Heart left ventricle (tissue), 13 donors: ENCODE results near the gene RYR3.

Source experiments
- POLR2A ChIP-seq, 2 donors: fragments of 450-650 bp; IDR thresholded peaks; one replicate each; pipeline ENCODE4 v1.6.1; 2017; ENCODE audit warnings: antibody characterized with exemption in 2 of 2, mild to moderate bottlenecking in 2 of 2, moderate library complexity in 2 of 2
- TF ChIP-seq, protein P1 (sequence below), 12 donors: fragments of 200-600 bp; sonication (generic) in 4 of 12; IDR thresholded peaks; one replicate each; pipeline versions ENCODE4 v1.5.0 to v1.8.0; 2018 to 2022; ENCODE audit warnings: antibody characterized with exemption in 12 of 12, mild to moderate bottlenecking in 5 of 12
- donor health status: ischemic (EF 13 %, LVEDD 7.1; RV severe dilation, severe dysfunction).
- donor health status: DM: no; HTN: yes; CAD: no.
- donor health status: DM: no; HTN: no; CAD: no.
- donor health status: ischemic (EF 25% LVEDD 6.9; RV normal size, moderate dysfunction).
- donor health status: ischemic (EF 25% LVEDD 5.7; RV mildly dilated, moderate dysfunction).
- donor health status: ischemic (EF 35%, LVEDD 5.7; RV mildly dilated, moderate dysfunction).
- donor health status: nonischemic (EF 11% LVEDD 7.7; RV severe dilation, severe dysfunction).
- donor health status: DM: yes; HTN: yes; CAD: no.
- donor health status: PGD.
- donor health status: ischemic (EF 29% LVEDD 5.4; RV normal size, mild dysfunction).
- donor health status: nonischemic (EF 23%, LVEDD 6.1; RV moderate dilation, normal function).

DNA sequence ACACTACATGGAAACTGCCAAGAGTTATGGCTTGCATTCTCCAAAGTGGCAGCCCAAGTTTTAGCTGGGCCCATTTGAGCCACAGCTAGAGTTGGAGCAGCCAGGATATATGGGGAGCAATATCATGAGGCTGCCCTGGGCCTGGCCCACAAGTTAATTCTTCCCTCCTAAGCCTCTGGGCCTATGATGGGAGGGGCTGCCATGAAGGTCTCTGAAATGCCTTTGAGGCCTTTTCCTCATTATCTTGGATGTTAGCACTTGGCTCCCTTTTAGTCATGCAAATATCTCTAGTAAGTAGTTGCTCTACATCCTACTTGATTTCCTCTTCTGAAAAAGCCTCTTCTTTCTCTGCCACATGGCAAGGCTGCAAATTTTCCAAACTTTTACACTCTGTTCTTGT lies 400.0 kb downstream of the RYR3 start:
- no peak for TF ChIP-seq POLR2A (IDR thresholded peaks at IDR 0.05)
- TF ChIP-seq, protein P1, sequence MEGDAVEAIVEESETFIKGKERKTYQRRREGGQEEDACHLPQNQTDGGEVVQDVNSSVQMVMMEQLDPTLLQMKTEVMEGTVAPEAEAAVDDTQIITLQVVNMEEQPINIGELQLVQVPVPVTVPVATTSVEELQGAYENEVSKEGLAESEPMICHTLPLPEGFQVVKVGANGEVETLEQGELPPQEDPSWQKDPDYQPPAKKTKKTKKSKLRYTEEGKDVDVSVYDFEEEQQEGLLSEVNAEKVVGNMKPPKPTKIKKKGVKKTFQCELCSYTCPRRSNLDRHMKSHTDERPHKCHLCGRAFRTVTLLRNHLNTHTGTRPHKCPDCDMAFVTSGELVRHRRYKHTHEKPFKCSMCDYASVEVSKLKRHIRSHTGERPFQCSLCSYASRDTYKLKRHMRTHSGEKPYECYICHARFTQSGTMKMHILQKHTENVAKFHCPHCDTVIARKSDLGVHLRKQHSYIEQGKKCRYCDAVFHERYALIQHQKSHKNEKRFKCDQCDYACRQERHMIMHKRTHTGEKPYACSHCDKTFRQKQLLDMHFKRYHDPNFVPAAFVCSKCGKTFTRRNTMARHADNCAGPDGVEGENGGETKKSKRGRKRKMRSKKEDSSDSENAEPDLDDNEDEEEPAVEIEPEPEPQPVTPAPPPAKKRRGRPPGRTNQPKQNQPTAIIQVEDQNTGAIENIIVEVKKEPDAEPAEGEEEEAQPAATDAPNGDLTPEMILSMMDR (IDR thresholded peaks at IDR 0.05), result no peak
